Measurements from ENCODE around the gene CTBP1. TPM values are rescaled to one million over a fixed set of nuclear protein-coding genes. Genes with fewer than 3 reads are reported as not detected.

The CTBP1 gene
- total and polyA plus RNA-seq, 2 of the 8 experiments (the other 6 are each of a cell fraction or from before 2014, with no cell fraction given): 128 to 185 TPM

DNA sequence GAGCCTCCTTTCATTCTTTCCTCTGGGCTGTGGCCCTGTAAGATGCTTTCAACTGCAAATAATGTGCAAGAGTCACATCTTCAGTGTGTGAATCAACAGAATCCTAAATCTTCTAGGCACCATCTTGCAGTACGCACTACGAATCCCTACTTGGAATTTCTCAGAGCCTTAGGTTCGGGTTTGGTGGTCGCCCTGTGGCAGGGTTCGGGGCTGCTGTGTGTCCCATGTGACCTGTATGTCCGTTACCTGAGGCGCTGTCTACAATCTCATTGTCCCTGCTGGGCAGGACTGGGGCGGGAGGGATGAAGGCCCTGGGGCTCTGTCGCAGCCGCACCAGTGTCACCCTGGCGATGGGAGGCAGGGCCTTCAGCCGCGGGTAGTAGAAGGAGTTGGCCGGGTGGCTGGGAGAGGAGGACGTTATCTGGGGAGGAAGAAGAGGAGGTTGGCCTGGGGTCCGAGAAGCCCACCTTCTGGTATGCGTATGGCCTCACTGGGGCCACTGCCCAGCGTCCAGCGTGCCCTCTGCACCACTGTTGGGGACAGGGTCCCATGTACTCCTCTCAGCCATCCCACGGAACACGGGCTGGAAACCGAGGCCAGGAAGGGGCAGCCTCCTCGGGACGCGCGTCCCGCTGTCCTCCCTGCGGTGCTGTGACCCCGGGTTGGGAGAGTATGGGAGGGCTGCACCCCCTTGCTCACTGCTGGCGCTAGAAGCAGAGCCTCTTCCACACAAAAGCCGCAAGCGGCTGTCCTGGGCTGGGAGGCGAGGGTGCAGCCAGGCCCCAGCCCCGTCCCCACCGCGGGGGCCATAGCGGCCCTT, 78.6 kb downstream of the CTBP1 start:
- Histone ChIP-seq H3K9me3 (ENCODE audit: insufficient read depth in 2 of 2, low read depth in 1 of 2, low read length in 1 of 2) (peaks cover 0 to 7% of the 10 kb centered on the region in 2 experiments; a peak in 1 of 4 replicates), H4K20me1 (replicated peaks in 1 of 2; ENCODE audit: control insufficient read depth in 1 of 2, insufficient read depth in 2 of 2, low read length in 2 of 2) (peaks cover 7 to 22% of the 10 kb centered on the region in 2 experiments), H3K23me2 (ENCODE audit: low read depth, low read length) (peaks cover 11% of the 10 kb centered on the region; the same call in 1 of the 2 replicates), H3K27me3 (replicated peaks in 1 of 4; ENCODE audit: control insufficient read depth in 3 of 4, extremely low read depth in 1 of 4, insufficient read depth in 3 of 4, low read length in 3 of 4) (peaks cover 47 to 65% (median 65%) of the 10 kb centered on the region in 4 experiments), H3K79me1 (ENCODE audit: low read depth, low read length) (no peaks in the 10 kb centered on the region), H3K4me3 (ENCODE audit: extremely low read depth in 1 of 4, insufficient read depth in 2 of 4, low read depth in 3 of 4, low read length in 4 of 4) (peak overlapping the region in 1 of 4 experiments; percentile 58; a peak in 2 of 8 replicates), H2AK5ac (ENCODE audit: low read depth, low read length) (no peak overlapping the region), H4K5ac (ENCODE audit: insufficient read length, low read depth, low read length) (no peak overlapping the region), H2BK5ac (ENCODE audit: low read depth, low read length) (no peak overlapping the region), H2BK120ac (replicated peaks; ENCODE audit: low read depth, low read length) (no peak overlapping the region), H3K36me3 (ENCODE audit: control insufficient read depth in 2 of 4, insufficient read depth in 4 of 4, low read length in 3 of 4) (peaks cover 0 to 6% (median 0%) of the 10 kb centered on the region in 4 experiments; a peak in 1 of 8 replicates), H4K91ac (replicated peaks; ENCODE audit: insufficient read length, low read length) (no peak overlapping the region), H2BK20ac (ENCODE audit: low read length) (no peak overlapping the region), H3K9ac (replicated peaks in 1 of 4; ENCODE audit: extremely low read depth in 1 of 4, low read depth in 3 of 4, low read length in 3 of 4) (no peak overlapping the region), H3K4ac (replicated peaks; ENCODE audit: insufficient read length, low read depth, low read length) (no peak overlapping the region), H3K14ac (ENCODE audit: insufficient read length) (no peak overlapping the region), H4K8ac (ENCODE audit: extremely low read depth, insufficient read depth, low read length) (peak overlapping the region; percentile 68), H3K18ac (ENCODE audit: extremely low read depth, low read length) (peak overlapping the region; percentile 60; the same call in 1 of the 2 replicates), H2BK12ac (ENCODE audit: low read depth, low read length) (peak overlapping the region; percentile 75; the same call in 1 of the 2 replicates), H3K23ac (ENCODE audit: insufficient read length) (no peak overlapping the region), H3K4me1 (replicated peaks in 1 of 4; ENCODE audit: control insufficient read depth in 3 of 4, insufficient read depth in 4 of 4, low read length in 3 of 4) (peaks cover 0 to 16% (median 6%) of the 10 kb centered on the region in 4 experiments; a peak in 5 of 7 replicates), H2AFZ (ENCODE audit: low read length) (no peak overlapping the region), H2BK15ac (ENCODE audit: low read length) (no peak overlapping the region), H3K79me2 (ENCODE audit: control insufficient read depth in 1 of 2, insufficient read depth in 2 of 2, low read length in 2 of 2) (no peaks in the 10 kb centered on the region), H3K27ac (ENCODE audit: low read depth, low read length) (no peak overlapping the region), H3K56ac (replicated peaks; ENCODE audit: insufficient read length, low read depth, low read length) (no peak overlapping the region), H3K4me2 (ENCODE audit: insufficient read depth in 1 of 2, low read depth in 2 of 2, low read length in 2 of 2) (peak overlapping the region; percentile 68 to 84; a peak in 3 of 4 replicates)
- no peak for DNase-seq (ENCODE audit: low read depth in 1 of 2, low spot score in 2 of 2)
- ChIA-PET CTCF (ENCODE audit: partially characterized antibody) (interaction anchor here (0.8 to 1.4 kb wide), 2 partner anchors 34 to 178 kb away, joined by 3 read pairs; no protein-coding TSS in a partner anchor), POLR2A (ENCODE audit: partially characterized antibody) (no interaction called here)
- 83% methylated on average over 37 of the region's 37 CpGs; no CpG with 5 or more reads in 1 of the 2 experiments for WGBS, 2 experiments (ENCODE audit: extremely low coverage in 1 of 2, insufficient coverage in 1 of 2, insufficient read length in 1 of 2, insufficient replicate concordance in 2 of 2, low coverage in 1 of 2, low lambda C conversion rate in 2 of 2, missing lambda C conversion rate in 1 of 2)
- FAIRE-seq: no peak
- TF ChIP-seq TAF1 (IDR thresholded peaks at IDR 0.05; ENCODE audit: low read depth, low read length) (no peak), HDAC2 (IDR thresholded peaks at IDR 0.05; ENCODE audit: borderline replicate concordance in 1 of 2, low read depth in 2 of 2, low read length in 2 of 2) (no peak), EZH2 (IDR thresholded peaks at IDR 0.05; ENCODE audit: low read depth, low read length, severe bottlenecking) (no peak), SIX5 (IDR thresholded peaks at IDR 0.05; ENCODE audit: low read depth, low read length) (no peak), TAF7 (optimal IDR thresholded peaks at IDR 0.05; ENCODE audit: borderline replicate concordance, low read depth, low read length) (no peak), SIN3A (conservative IDR thresholded peaks at IDR 0.05 in 1 of 2, IDR thresholded peaks at IDR 0.05 in 1 of 2; ENCODE audit: low read depth in 1 of 2, low read length in 2 of 2) (no peak), BACH1 (IDR thresholded peaks at IDR 0.05; ENCODE audit: low read length) (no peak), CBX5 (IDR thresholded peaks at IDR 0.05; ENCODE audit: low read depth, low read length) (no peak), E2F6 (IDR thresholded peaks at IDR 0.05) (no peak), RBBP5 (IDR thresholded peaks at IDR 0.05; ENCODE audit: borderline replicate concordance, low read depth, low read length) (no peak)
